Neural cell (in vitro differentiated cells): ENCODE data around the gene OAS3. TPM values are rescaled to one million over a fixed set of nuclear protein-coding genes. Genes with fewer than 3 reads are reported as not detected.

Experiments used
- H2AFZ ChIP-seq: fragments of 200-600, 300-800 bp; sonication (generic), shearing (Covaris generic); 2 replicates; pipeline ENCODE4 v1.6.0; 2014; ENCODE audit warnings: low read depth, mild to moderate bottlenecking, antibody characterized with exemption, low read length, moderate library complexity
- H3F3A ChIP-seq: fragments of 200-600 bp; shearing (Covaris generic); 2 replicates; pipeline ENCODE4 v1.6.1; 2016; ENCODE audit warnings: mild to moderate bottlenecking, moderate library complexity, mixed read lengths, antibody characterized with exemption, low read length; ENCODE audit not compliant: insufficient read depth, poor library complexity, severe bottlenecking
- H3K27ac ChIP-seq: fragments of 200-600, 300-800 bp; sonication (generic), shearing (Covaris generic); 2 replicates; pipeline ENCODE4 v1.5.1; 2014; ENCODE audit warnings: mild to moderate bottlenecking, low read length, moderate library complexity
- H3K27me3 ChIP-seq: fragments of 300-800, 200-600 bp; sonication (generic), shearing (Covaris generic); 2 replicates; pipeline ENCODE4 v1.6.0; 2014; ENCODE audit warnings: mild to moderate bottlenecking, low read depth, low read length, moderate library complexity; ENCODE audit not compliant: insufficient read depth
- H3K36me3 ChIP-seq: fragments of 300-800, 200-600 bp; sonication (generic), shearing (Covaris generic); 2 replicates; pipeline ENCODE4 v1.5.1; 2014; ENCODE audit warnings: mild to moderate bottlenecking, antibody characterized with exemption, low read length, moderate library complexity; ENCODE audit not compliant: insufficient read depth
- H3K4me2 ChIP-seq: fragments of 300-800, 200-600 bp; sonication (generic), shearing (Covaris generic); 2 replicates; pipeline ENCODE4 v1.6.0; 2014; ENCODE audit warnings: mild to moderate bottlenecking, low read length
- H3K4me3 ChIP-seq: fragments of 300-800, 200-600 bp; sonication (generic), shearing (Covaris generic); 2 replicates; pipeline ENCODE4 v1.5.1; 2014; ENCODE audit warnings: mild to moderate bottlenecking, low read length, moderate library complexity
- H3K79me2 ChIP-seq: fragments of 200-600 bp; shearing (Covaris generic); replicated peaks from 2 replicates; pipeline ENCODE4 v1.6.0; 2014; ENCODE audit warnings: mild to moderate bottlenecking, low read length, moderate library complexity; ENCODE audit not compliant: insufficient read depth
- H3K9ac ChIP-seq: fragments of 300-800, 200-600 bp; sonication (generic), shearing (Covaris generic); 2 replicates; pipeline ENCODE4 v1.6.1; 2016; ENCODE audit warnings: mild to moderate bottlenecking, low read length, mixed read lengths
- H3K9me2 ChIP-seq: fragments of 200-600 bp; shearing (Covaris generic); 2 replicates; pipeline ENCODE4 v1.6.1; 2016; ENCODE audit warnings: mild to moderate bottlenecking, low read length, mixed read lengths; ENCODE audit not compliant: insufficient read depth
- H3K9me3 ChIP-seq: fragments of 200-600, 300-800 bp; sonication (generic), shearing (Covaris generic); 2 replicates; pipeline ENCODE4 v1.6.1; 2016; ENCODE audit warnings: mild to moderate bottlenecking, mixed run types, low read length, moderate library complexity, mixed read lengths
- H4K20me1 ChIP-seq: fragments of 200-600 bp; shearing (Covaris generic); 2 replicates; pipeline ENCODE4 v1.6.1; 2016; ENCODE audit warnings: mild to moderate bottlenecking, mixed run types; ENCODE audit not compliant: insufficient read depth
- EP300 ChIP-seq: fragments of 450-650 bp; conservative IDR thresholded peaks from 2 replicates; pipeline ENCODE4 v1.6.1; 2014; ENCODE audit warnings: antibody characterized with exemption, mild to moderate bottlenecking, moderate library complexity; ENCODE audit not compliant: poor library complexity, severe bottlenecking
- EZH2 ChIP-seq: fragments of 200-600, 300-800 bp; shearing (Covaris generic), sonication (generic); IDR thresholded peaks from 2 replicates; pipeline ENCODE4 v1.6.1; 2014; ENCODE audit warnings: antibody characterized with exemption, low read length, borderline replicate concordance, mild to moderate bottlenecking; ENCODE audit not compliant: insufficient read depth, poor library complexity, severe bottlenecking
- MXI1 ChIP-seq: fragments of 450-650 bp; conservative IDR thresholded peaks from 2 replicates; pipeline ENCODE4 v1.6.1; 2014; ENCODE audit warnings: antibody characterized with exemption, mild to moderate bottlenecking; ENCODE audit not compliant: poor library complexity, severe bottlenecking
- POLR2AphosphoS5 ChIP-seq: IDR thresholded peaks from 2 replicates; pipeline ENCODE4 v1.6.1; 2012
- RAD21 ChIP-seq: fragments of 450-650 bp; conservative IDR thresholded peaks from 2 replicates; pipeline ENCODE4 v1.6.1; 2014; ENCODE audit warnings: antibody characterized with exemption, mild to moderate bottlenecking, moderate library complexity
- SMC3 ChIP-seq: fragments of 450-650 bp; conservative IDR thresholded peaks from 2 replicates; pipeline ENCODE4 v1.6.1; 2014; ENCODE audit warnings: antibody characterized with exemption, mild to moderate bottlenecking, moderate library complexity; ENCODE audit not compliant: poor library complexity
- TAF1 ChIP-seq: IDR thresholded peaks from 2 replicates; pipeline ENCODE4 v1.6.1; 2012; ENCODE audit warnings: low read depth
- polyA plus RNA-seq: library from polyadenylated mRNA; depleted of rRNA; stranded (reverse); fragments of >200 nt; gene quantifications from 2 replicates; pipeline ENCODE4 v1.2.3, GENCODE V29; 2014
- TF ChIP-seq, protein P1 (sequence below): fragments of 450-650 bp; IDR thresholded peaks from 2 replicates; pipeline ENCODE4 v1.5.1; 2014; ENCODE audit warnings: antibody characterized with exemption, mild to moderate bottlenecking, moderate library complexity; ENCODE audit not compliant: poor library complexity, severe bottlenecking
- TF ChIP-seq, protein P2 (sequence below): IDR thresholded peaks from 2 replicates; pipeline ENCODE4 v1.6.1; 2012; ENCODE audit warnings: borderline replicate concordance

Gene OAS3
- polyA plus RNA-seq, 1 donor from 2014 or later = not detected

DNA sequence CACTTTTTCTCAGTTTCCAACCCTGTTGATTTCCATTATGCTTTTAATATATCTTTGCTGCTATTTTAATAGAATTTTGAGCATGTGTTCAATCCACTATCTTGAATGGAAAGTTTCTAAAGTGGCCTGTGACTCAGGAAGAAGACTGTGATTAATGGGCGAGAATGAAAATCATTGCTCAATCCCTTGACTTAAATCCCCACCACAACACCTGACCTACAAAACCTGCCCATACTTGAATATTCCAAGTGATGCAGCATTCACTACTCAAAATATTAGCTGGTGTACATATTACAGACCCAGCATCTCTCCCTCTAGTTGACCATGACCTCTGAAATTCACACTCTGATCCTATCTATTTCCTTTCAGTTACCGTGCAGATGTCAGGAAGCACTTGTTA is 1.3 kb upstream of the OAS3 start:
- H2AFZ ChIP-seq = no peak overlapping the region
- no peaks in the 10 kb centered on the region for H3F3A ChIP-seq
- H3K36me3 ChIP-seq = no peaks in the 10 kb centered on the region
- no peaks in the 10 kb centered on the region for H3K9me3 ChIP-seq
- H3K9ac ChIP-seq = no peak overlapping the region
- H4K20me1 ChIP-seq = no peaks in the 10 kb centered on the region
- H3K4me2 ChIP-seq = no peak overlapping the region
- H3K4me3 ChIP-seq = no peak overlapping the region
- H3K79me2 ChIP-seq = no peaks in the 10 kb centered on the region
- H3K27ac ChIP-seq = no peak overlapping the region
- H3K27me3 ChIP-seq = peaks cover 20% of the 10 kb centered on the region
- TF ChIP-seq MXI1 = no peak
- no peak for TF ChIP-seq TAF1
- H3K9me2 ChIP-seq = no peaks in the 10 kb centered on the region

DNA sequence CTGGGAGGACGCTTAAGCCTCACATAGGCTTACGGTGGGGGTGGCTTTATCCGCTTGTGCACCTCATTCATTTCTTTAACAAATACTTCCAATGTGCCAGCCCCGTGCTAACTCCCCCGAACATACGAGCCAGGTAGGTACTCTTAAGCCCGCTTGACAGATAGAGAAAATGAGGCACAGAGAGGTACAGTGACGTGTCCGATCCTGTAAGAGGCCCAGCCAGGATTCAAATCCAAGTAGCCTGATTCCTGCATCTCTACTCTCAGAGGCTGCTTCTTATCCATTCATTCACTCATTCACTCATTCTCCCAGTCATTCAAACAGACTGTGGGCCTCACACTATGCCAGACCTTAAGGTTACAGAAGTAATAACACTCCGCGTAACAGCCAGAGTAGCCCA is 477 bp downstream of the OAS3 start:
- Histone ChIP-seq H3K27ac (no peak overlapping the region), H3K79me2 (no peaks in the 10 kb centered on the region), H3K9me2 (no peaks in the 10 kb centered on the region), H3F3A (no peaks in the 10 kb centered on the region), H3K9me3 (no peaks in the 10 kb centered on the region), H4K20me1 (no peaks in the 10 kb centered on the region), H3K36me3 (no peaks in the 10 kb centered on the region), H3K4me3 (no peak overlapping the region), H3K27me3 (peaks cover 20% of the 10 kb centered on the region), H3K9ac (no peak overlapping the region), H3K4me2 (no peak overlapping the region), H2AFZ (no peak overlapping the region)
- TF ChIP-seq POLR2AphosphoS5 = no peak
- TF ChIP-seq SMC3 = no peak
- no peak for TF ChIP-seq RAD21
- TF ChIP-seq, protein P1, sequence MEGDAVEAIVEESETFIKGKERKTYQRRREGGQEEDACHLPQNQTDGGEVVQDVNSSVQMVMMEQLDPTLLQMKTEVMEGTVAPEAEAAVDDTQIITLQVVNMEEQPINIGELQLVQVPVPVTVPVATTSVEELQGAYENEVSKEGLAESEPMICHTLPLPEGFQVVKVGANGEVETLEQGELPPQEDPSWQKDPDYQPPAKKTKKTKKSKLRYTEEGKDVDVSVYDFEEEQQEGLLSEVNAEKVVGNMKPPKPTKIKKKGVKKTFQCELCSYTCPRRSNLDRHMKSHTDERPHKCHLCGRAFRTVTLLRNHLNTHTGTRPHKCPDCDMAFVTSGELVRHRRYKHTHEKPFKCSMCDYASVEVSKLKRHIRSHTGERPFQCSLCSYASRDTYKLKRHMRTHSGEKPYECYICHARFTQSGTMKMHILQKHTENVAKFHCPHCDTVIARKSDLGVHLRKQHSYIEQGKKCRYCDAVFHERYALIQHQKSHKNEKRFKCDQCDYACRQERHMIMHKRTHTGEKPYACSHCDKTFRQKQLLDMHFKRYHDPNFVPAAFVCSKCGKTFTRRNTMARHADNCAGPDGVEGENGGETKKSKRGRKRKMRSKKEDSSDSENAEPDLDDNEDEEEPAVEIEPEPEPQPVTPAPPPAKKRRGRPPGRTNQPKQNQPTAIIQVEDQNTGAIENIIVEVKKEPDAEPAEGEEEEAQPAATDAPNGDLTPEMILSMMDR = no peak
- TF ChIP-seq EZH2 = no peak
- TF ChIP-seq, protein P2, sequence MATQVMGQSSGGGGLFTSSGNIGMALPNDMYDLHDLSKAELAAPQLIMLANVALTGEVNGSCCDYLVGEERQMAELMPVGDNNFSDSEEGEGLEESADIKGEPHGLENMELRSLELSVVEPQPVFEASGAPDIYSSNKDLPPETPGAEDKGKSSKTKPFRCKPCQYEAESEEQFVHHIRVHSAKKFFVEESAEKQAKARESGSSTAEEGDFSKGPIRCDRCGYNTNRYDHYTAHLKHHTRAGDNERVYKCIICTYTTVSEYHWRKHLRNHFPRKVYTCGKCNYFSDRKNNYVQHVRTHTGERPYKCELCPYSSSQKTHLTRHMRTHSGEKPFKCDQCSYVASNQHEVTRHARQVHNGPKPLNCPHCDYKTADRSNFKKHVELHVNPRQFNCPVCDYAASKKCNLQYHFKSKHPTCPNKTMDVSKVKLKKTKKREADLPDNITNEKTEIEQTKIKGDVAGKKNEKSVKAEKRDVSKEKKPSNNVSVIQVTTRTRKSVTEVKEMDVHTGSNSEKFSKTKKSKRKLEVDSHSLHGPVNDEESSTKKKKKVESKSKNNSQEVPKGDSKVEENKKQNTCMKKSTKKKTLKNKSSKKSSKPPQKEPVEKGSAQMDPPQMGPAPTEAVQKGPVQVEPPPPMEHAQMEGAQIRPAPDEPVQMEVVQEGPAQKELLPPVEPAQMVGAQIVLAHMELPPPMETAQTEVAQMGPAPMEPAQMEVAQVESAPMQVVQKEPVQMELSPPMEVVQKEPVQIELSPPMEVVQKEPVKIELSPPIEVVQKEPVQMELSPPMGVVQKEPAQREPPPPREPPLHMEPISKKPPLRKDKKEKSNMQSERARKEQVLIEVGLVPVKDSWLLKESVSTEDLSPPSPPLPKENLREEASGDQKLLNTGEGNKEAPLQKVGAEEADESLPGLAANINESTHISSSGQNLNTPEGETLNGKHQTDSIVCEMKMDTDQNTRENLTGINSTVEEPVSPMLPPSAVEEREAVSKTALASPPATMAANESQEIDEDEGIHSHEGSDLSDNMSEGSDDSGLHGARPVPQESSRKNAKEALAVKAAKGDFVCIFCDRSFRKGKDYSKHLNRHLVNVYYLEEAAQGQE = no peak
- no peak for TF ChIP-seq EP300

DNA sequence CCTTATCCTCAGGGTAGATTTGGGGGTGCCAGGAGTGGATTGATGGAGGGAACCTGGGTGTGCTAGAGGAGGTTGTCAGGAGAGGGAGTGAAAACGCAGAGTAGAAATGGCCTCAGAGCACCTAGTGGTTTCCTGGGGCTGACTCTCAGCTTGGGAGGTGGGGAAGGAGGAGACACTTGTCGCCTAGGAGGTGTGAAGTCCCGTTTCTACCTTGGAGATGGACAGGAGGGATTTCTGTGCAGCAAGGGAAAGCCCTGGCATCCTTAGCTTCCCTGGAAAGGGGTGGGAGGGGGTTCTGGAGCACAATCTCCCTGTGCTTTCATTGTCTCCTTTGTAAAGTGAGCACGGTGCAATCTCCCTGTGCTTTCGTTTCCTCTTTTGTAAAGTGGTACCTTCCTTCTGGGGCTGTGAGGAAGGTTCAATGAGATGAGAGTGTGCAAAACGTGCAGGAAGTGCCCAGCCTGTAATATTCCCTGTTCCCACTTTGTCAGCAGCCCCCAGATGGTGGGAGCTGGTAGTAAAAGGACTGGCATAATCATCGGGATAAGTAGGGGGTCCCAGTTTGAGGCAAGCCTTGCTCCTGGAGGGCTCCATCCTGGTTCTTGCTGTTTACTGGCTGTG is 1.6 kb downstream of the OAS3 start:
- Histone ChIP-seq H3K79me2 (no peaks in the 10 kb centered on the region), H3F3A (no peaks in the 10 kb centered on the region), H4K20me1 (no peaks in the 10 kb centered on the region), H3K4me3 (no peak overlapping the region), H3K9me2 (no peaks in the 10 kb centered on the region), H3K9ac (no peak overlapping the region), H2AFZ (no peak overlapping the region), H3K4me2 (no peak overlapping the region), H3K27me3 (peaks cover 20% of the 10 kb centered on the region), H3K27ac (no peak overlapping the region), H3K36me3 (no peaks in the 10 kb centered on the region), H3K9me3 (no peaks in the 10 kb centered on the region)
- TF ChIP-seq RAD21 (no peak), EP300 (no peak), POLR2AphosphoS5 (no peak), TAF1 (no peak), MXI1 (no peak), EZH2 (no peak), SMC3 (no peak)
- TF ChIP-seq, protein P2 = no peak
- TF ChIP-seq, protein P1 = no peak
